Measurements from ENCODE around the gene FGGY. TPM values are rescaled to one million over a fixed set of nuclear protein-coding genes. Genes with fewer than 3 reads are reported as not detected.
A peak's percentile ranks its signal among the peaks of the same experiment; 100 is the strongest.

Gene FGGY, protein sequence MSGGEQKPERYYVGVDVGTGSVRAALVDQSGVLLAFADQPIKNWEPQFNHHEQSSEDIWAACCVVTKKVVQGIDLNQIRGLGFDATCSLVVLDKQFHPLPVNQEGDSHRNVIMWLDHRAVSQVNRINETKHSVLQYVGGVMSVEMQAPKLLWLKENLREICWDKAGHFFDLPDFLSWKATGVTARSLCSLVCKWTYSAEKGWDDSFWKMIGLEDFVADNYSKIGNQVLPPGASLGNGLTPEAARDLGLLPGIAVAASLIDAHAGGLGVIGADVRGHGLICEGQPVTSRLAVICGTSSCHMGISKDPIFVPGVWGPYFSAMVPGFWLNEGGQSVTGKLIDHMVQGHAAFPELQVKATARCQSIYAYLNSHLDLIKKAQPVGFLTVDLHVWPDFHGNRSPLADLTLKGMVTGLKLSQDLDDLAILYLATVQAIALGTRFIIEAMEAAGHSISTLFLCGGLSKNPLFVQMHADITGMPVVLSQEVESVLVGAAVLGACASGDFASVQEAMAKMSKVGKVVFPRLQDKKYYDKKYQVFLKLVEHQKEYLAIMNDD
- 10.6 and 14.6 TPM in 2 replicates for total RNA-seq (2021)
- long read RNA-seq, partial matches to known transcripts: 3 of 83 reads
- long read RNA-seq, other reads (novel, unspliced or antisense): 80 of 83 reads

DNA sequence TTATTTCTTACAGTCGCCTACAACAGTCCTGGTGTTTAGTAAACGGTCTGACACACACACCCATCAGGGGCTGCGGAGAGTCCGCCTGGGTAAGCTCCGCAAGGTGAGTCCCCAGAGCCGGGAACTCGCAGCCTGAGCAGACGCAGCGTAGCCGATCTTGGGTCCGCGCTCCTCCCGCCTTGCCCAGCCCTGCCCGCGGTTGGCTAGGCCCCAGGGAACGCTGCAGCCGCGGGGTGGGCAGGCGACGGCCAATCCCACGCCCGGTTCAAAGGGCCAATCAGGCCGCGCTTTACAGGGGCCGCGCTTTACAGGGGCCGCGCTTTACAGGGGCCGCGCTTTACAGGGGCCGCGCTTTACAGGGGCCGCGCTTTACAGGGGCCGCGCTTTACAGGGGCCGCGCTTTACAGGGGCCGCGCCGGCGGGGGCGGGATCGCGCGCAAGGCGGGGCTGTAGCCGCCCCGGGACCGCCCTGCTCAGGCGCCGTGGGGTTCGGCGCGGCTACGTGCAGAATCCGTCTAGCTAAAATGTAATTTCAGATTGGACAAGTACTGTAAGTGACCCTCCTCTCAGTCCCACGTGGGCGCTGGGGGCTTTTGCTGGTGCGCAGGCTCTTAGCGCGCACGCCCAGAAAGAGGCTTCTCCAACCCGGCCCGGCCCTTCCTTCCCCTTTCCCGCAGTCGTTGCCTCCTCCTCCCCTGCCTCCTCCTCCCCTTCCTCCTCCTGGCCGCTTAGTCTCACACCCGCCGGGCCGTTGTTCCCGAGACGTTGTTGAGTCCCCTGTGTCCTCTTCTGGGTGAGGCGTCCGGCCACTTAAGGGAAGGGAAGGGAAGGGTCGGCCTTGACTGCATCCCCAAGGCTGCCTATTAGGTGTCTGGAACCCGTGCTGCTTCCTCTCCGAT lies at the start of gene FGGY:
Gene FGGY, plus strand, starts transcription at position 737 of the 899 bp plus-strand sequence. CDS start 24,456 bp downstream, outside the sequence.
- peak; percentile 95 for DNase-seq
- Histone ChIP-seq H3K56ac (ENCODE audit: insufficient read length, low read depth, low read length) (no peak within 1 kb of the TSS), H3K4me2 (ENCODE audit: insufficient read depth, insufficient read length, low read length) (peak within 1 kb of the TSS; percentile 70), H3K79me1 (ENCODE audit: insufficient read depth, low read depth, low read length, poor library complexity, severe bottlenecking) (no peaks in the 10 kb centered on the region), H3K18ac (ENCODE audit: insufficient read length, low read depth, low read length) (peak within 1 kb of the TSS; percentile 64), H2BK20ac (ENCODE audit: low read depth, low read length, poor library complexity, severe bottlenecking) (no peak within 1 kb of the TSS), H3K27me3 (ENCODE audit: insufficient read depth, low read length) (no peaks in the 10 kb centered on the region), H3K27ac (ENCODE audit: insufficient read length, low read depth, low read length) (peak within 1 kb of the TSS; percentile 64), H4K91ac (ENCODE audit: insufficient read length, low read depth, low read length) (no peak within 1 kb of the TSS), H4K20me1 (ENCODE audit: control insufficient read depth, insufficient read depth, insufficient read length) (no peaks in the 10 kb centered on the region), H2AK5ac (ENCODE audit: insufficient read length, low read length) (no peak within 1 kb of the TSS), H3K9ac (ENCODE audit: extremely low read depth, insufficient read length, low read length) (peak within 1 kb of the TSS; percentile 55), H3K9me3 (ENCODE audit: control insufficient read depth, low read depth, low read length) (no peaks in the 10 kb centered on the region), H2AFZ (ENCODE audit: low read length) (peak within 1 kb of the TSS; percentile 34), H2BK5ac (ENCODE audit: insufficient read length, low read length) (no peak within 1 kb of the TSS), H2BK12ac (ENCODE audit: insufficient read length, low read depth, low read length) (no peak within 1 kb of the TSS), H3K14ac (ENCODE audit: insufficient read depth, low read length) (peak within 1 kb of the TSS; percentile 17; the same call in 1 of the 2 replicates), H3K23me2 (ENCODE audit: insufficient read length, low read depth, low read length, poor library complexity, severe bottlenecking) (peaks cover 2% of the 10 kb centered on the region), H4K8ac (replicated peaks; ENCODE audit: insufficient read length, low read depth, low read length) (no peak within 1 kb of the TSS), H3K4me1 (ENCODE audit: insufficient read depth, low read length) (0 out of 2 replicates have a peak, but pooled peaks cover 4% of the 10 kb centered on the region), H3K23ac (ENCODE audit: insufficient read length, low read depth, low read length) (no peak within 1 kb of the TSS), H3K4ac (ENCODE audit: low read depth, low read length) (no peak within 1 kb of the TSS), H3T11ph (ENCODE audit: low read length) (no peak within 1 kb of the TSS), H4K5ac (ENCODE audit: insufficient read length, low read depth, low read length) (no peak within 1 kb of the TSS), H2BK15ac (ENCODE audit: low read depth, low read length) (no peak within 1 kb of the TSS), H2BK120ac (ENCODE audit: low read depth, low read length, poor library complexity, severe bottlenecking) (no peak within 1 kb of the TSS), H3K79me2 (ENCODE audit: insufficient read depth, low read length) (no peaks in the 10 kb centered on the region)
- Mint-ChIP-seq H3K4me1 (peaks cover 15 to 23% of the 10 kb centered on the region in 2 experiments), H3K4me3 (peak within 1 kb of the TSS; percentile 77 to 82), H3K27me3 (ENCODE audit: low read depth) (peaks cover 2% of the 10 kb centered on the region; the same call in 1 of the 2 replicates), H3K36me3 (ENCODE audit: insufficient read depth in 1 of 3, low read depth in 3 of 3) (peaks cover 4 to 21% (median 7%) of the 10 kb centered on the region in 3 experiments), H3K9me3 (peaks cover 3% of the 10 kb centered on the region in 2 experiments; a peak in 2 of 5 replicates), H3K27ac (peak within 1 kb of the TSS; percentile 93 to 96 (median 94); a peak in 6 of 7 replicates)
- TF ChIP-seq, protein P1, sequence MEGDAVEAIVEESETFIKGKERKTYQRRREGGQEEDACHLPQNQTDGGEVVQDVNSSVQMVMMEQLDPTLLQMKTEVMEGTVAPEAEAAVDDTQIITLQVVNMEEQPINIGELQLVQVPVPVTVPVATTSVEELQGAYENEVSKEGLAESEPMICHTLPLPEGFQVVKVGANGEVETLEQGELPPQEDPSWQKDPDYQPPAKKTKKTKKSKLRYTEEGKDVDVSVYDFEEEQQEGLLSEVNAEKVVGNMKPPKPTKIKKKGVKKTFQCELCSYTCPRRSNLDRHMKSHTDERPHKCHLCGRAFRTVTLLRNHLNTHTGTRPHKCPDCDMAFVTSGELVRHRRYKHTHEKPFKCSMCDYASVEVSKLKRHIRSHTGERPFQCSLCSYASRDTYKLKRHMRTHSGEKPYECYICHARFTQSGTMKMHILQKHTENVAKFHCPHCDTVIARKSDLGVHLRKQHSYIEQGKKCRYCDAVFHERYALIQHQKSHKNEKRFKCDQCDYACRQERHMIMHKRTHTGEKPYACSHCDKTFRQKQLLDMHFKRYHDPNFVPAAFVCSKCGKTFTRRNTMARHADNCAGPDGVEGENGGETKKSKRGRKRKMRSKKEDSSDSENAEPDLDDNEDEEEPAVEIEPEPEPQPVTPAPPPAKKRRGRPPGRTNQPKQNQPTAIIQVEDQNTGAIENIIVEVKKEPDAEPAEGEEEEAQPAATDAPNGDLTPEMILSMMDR (conservative IDR thresholded peaks at IDR 0.05): no peak
- WGBS (ENCODE audit: extremely low coverage, insufficient read length, low lambda C conversion rate): no CpG with 5 or more reads among the region's 78 CpGs
